Stimulated activated naive CD4-positive, alpha-beta T cell treated with Interleukin-2 at 50 U/mL for 16 hours (primary cell): Measurements from ENCODE around the gene MBD5.
A peak's percentile ranks its signal among the peaks of the same experiment; 100 is the strongest.
"Not testable (repeated sequence)": the region's sequence is repeated elsewhere in the genome, so short reads cannot be mapped to it uniquely, and the experiment has no call there.

Source experiments
- DNase-seq: peaks from one replicate; lab custom pipeline; 2025; lab: John Stamatoyannopoulos, UW

MBD5 gene

DNA sequence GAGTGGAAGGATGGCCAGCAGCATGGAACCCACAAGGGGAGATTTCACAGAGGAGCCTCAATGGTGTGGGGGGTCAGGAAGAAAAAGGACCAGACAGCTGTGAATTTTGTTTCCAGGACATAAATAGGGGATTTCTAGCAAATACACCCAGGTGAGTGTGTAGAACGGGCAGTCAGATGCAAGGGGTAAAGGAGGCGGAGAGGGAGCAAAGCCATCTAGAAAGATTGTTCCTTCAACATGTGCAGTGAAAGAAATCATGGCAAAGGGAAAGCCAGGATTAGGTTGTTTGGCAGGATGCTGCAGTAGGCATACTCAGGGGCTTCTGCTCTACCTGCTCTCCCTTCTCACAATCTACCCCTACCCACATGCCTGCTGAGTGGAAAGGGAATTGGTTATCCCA, 504.2 kb downstream of the MBD5 start:
- DNase-seq: no peak

DNA sequence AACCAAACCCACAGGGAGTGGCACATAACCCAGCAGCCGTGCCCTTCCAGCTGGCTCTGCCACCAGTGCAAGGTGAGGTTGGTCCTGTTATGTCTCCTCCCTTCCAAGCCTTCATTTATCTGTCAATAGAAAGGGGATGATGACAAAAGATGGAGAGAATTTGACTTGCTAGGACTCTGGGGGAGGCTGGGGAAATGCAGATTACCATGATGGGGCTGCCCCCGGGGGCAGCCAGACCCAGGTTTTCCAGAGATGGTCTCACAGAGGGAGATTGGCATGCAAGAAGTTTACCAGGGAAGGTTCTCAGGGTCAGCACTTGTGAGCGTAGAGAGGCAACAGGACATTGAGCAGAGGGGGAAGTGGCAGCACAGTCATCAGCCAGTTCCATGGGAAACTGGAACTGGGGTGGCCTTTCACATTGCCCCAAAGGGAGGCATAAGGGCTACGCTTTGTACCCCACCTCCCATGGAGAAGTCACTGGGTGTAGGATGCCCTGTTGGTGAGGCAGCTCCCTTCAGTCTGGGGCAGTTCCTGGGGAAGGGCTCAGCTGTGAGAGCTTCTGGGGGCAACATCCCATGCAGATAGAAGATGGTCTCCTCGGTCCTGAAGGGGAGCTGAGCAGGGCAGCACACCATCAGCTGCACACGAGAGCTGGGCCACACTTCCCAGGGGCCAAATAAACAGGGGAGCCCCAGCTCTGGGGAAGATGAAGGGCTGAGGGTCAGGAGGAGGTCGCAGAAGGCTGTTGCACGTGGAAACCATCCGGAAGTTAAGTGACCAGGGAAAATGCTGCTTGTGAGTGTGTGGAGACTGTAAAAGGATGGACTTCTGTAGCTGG, 505.8 kb downstream of the MBD5 start:
- no peak for DNase-seq

GRCh38 chr2:148527488-148528340, 506.8 kb downstream of the MBD5 start:
- no peak for DNase-seq

DNA sequence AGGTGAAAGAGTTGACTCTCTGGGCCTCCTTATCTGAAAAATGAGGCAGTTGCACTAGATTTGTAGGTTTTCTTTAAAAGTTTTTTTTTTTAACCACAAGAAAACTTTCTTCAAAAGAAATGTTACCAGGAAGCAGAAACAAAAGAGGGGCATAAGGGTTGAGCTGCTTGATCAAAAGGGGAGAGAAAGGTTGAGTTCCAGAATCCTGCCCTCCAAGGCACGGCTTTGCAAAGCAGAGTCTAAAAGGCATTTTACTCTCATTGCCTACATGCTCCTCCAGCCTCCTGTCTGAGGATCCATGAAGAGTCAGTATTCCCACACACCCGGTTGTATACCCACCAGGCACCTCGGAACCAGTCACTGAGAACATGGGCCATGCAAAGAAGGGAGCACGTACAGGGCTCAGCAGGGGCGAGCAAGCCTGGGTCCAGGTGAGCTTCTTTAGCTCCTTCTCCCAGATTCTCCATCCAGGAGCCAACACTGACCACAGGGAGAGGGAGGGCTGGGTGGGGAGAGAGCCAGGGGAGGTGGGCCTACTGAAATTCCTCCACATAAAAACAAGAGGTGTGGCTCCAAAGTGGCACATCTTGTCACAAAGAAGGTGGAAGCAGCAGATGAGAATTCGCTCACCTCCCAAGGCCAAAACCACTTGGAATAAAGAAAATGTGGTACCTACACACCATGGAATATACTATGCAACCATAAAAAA, 507.6 kb downstream of the MBD5 start:
- DNase-seq: no peak

GRCh38 chr2:148529745-148530144, 508.9 kb downstream of the MBD5 start:
- no peak for DNase-seq

DNA sequence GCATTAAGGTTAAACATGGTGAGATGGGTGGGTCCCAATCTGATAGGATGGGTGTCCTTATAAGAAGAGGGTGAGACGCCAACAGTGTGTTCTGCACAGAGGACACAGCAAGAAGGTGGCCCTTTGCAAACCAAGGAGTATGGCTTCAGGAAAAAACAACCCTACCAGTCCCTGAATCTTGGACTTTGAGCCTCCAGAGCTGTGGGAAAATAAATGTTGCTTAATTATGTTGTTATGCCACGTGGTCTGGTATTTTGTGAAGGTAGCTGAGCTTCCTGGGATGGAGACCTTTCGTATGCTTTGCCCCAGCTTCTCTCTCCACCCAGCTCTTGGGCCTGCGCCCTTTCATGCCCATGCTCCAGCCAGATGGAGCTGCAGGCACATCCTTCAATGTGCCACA, 509.5 kb downstream of the MBD5 start:
- DNase-seq: no peak

DNA sequence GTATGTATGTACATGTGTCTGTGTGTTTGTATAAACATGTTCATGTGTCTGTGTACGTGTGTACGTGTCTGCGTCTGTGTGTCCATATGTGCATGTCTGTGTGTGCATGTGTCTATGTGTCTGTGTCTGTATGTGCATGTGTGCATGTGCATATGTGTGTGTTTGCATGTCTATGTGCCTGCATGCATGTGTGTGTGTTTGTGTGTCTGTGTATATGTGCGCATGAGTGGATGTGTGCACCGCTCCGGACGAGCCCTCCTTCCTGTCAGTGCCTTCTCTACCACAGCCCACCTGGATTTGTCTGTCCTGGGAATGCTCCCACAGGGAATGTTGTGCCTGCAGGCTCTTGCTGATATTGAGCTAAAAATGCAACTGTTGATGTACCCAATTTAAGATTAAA, 510.3 kb downstream of the MBD5 start:
- no peak for DNase-seq

DNA sequence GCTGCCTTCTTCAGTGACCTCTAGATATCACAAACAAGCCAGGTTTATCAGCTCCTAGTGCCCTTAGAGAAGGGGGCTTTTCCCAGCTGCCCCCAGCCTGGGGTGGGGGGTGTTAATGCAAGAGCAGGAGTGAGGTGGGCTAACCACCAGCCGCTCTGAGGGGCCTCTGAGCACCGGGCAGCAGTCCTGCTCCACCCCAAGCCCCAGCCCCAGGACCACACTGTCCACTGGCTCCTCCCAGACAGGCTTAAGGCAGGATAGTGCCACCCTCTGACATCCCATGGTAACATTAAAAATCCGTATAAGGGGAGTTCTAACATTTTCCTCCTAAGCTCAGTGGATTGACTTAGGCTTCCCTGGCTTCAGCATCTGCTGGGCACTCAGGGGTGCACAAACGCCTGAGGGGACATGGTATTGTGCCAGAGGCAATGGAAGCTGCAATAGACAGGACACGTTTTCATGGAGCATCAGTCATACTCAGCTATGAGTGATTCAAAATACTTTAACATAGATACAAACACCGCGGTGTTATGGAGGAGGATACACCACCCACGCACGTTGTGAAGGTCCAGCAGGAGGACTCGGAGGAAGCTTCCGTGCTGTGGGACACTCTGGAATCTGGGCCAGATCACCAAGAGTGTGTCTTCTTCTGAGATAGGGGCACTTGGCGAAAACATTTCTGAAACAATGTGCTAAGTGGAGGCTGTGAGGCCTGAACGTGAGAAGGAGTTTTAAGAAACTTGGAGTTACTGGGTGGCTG, 511.0 kb downstream of the MBD5 start:
- DNase-seq: no peak

DNA sequence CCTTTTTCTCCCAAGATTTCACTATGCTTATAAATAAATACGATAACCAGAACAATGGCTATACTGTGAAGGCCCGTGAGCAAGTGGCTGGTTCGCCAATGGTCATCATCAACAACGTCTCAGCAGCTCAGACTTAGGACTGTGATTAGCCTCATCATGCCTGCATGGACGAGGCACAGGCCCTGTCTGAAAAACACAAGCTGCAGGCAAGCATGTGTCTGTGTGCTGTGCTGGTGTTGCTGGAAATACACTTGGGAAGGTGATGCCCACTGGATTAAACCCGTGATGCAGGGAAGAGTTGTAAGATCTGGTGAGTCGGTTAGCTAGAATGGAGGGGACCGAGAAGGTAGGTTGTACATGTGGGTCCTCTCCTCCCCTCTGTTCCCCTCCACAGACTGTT, 512.1 kb downstream of the MBD5 start:
- no peak for DNase-seq

- no peak for DNase-seq
These were observed 512.8 kb downstream of the MBD5 start for GRCh38 chr2:148533685-148534084.

DNA sequence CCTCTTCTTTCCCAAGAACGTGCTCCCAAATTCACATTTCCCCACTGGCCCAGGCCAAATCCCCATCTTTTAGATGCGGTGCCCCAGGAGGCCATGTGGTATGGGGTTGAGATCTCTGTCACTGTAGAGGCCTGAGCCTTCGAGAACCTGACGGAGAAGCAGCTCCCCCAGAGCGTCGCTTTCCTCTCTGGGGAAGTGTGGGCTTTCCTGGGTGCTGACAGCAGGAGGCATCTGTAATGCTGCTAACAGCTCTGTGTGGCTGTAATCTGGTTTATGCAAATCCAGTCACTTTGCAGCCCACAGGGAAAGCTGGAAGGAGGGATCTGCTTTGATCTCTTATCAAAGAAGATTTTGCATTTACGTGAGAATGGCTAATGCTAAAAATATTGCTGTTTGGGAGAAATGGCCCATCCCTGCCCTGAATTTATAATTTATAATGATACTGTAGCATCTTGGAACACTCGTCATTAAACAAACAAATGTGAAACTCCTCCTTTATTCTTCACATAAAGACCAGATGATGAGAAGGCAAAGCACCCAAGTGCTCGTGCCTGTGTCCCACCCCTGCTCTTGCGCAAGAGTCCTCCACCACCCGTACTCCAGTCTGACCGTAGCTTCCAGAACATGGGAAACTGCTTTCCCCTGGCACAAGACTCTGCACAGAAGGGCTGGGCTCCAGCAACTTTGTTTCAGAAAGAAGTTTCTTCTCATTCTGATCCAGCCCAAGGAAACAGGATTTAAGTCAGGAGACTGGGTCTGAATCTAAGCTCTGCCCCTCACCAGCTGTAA, 513.7 kb downstream of the MBD5 start:
- DNase-seq: no peak

GRCh38 chr2:148538375-148538774, 517.5 kb downstream of the MBD5 start:
- no peak for DNase-seq

- no peak for DNase-seq
These were observed 519.1 kb downstream of the MBD5 start for GRCh38 chr2:148540022-148540421.

- DNase-seq: no peak
These were observed 520.9 kb downstream of the MBD5 start for GRCh38 chr2:148541792-148542191.

DNA sequence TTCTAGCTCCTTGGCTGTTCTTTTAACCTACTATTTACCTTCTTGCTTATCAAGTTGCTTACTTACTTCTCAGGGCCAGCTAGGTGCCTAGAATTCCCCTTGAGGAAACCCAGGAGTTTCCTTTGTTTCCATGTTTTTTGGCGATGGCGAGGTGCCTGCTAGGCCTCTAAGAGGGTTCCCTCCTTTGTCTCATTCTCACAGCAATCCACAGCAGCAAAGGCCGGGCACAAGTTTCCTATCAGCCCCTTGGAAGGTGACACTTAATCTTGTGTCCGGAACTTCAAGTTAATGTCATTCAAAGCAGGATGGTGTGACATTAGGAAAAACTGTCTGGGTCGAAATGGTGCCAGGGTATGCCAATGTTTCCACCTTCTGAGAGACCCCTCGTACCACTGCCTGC, 521.7 kb downstream of the MBD5 start:
- DNase-seq: no peak

DNA sequence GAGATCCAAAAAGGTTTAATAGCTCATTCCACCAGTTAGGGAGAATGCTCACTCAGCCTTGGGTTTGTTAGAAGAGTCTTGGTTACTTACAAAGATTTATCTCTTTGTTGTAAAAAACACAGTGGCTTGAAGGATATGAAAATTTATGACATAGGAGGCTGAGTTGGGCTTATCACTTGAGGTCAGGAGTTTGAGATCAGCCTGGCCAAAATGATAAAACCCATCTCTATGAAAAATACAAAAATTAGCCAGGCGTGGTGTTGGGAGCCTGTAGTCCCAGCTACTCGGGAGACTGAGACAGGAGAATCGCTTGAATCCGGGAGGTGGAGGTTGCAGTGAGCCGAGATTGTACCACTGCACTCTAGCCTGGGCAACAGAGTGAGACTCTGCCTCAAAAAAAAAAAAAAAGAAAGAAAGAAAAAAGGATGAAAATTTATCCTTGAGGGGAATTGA, 522.2 kb downstream of the MBD5 start:
- DNase-seq: not testable (repeated sequence)

DNA sequence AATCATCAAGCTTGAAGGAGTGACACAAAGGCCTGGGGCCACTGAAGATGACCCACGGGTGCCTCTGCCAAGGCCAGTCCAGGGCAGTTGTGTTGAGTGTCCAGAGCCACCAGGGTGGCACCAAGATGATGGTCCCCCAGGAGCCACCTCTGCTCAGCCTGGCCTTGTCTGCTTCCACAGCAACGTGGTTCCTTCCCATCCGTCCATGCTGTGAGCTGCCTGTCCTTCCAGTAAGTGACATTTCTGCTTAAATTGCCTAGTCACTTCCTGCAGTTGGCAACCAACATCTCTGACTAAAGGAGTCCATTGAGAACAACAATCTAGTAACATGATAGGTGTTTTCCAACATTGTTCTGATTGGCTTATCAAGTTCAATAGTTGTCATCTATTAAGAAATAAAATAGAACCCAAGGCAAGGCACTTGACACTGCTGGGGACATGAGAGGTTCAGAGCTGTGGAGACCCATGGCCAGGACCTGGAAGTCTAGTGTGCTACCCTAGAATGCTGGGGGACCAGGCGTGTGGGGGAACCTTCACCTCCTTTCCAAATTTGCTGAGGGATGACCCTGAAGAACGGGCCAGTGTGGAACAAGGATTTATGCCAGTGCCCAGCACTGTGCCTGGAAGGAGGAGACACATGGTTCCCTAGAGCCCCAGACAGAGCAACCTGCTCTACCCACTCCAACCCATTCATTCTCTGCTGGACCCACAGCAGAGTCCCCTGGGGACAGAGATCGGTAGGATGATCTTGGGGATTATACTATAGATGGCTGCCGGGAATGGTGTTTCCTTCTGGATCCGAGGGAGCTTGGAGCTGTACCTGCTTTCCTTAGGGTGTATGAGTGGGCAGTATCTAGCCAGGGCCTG, 524.7 kb downstream of the MBD5 start:
- peak; percentile 10 for DNase-seq

DNA sequence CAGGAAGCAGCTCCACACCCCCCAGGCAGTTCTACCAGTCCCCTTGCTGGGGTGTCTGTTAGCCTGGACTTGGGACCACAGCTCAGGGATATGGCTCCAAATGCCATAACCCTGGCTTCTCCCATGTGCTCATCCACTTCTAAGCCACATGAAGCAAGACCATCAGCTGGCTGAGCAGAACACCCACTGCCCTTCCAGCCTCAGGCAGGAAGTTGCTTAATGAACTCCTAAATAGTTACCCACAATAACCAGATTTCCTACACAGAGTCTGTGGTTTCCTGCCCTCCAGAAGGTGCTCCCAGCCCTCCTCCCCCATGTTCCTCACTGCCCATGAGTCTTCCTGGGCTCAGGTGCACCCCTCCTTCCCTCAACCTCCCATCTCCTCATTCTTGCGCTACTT, 525.4 kb downstream of the MBD5 start:
- DNase-seq: no peak

DNA sequence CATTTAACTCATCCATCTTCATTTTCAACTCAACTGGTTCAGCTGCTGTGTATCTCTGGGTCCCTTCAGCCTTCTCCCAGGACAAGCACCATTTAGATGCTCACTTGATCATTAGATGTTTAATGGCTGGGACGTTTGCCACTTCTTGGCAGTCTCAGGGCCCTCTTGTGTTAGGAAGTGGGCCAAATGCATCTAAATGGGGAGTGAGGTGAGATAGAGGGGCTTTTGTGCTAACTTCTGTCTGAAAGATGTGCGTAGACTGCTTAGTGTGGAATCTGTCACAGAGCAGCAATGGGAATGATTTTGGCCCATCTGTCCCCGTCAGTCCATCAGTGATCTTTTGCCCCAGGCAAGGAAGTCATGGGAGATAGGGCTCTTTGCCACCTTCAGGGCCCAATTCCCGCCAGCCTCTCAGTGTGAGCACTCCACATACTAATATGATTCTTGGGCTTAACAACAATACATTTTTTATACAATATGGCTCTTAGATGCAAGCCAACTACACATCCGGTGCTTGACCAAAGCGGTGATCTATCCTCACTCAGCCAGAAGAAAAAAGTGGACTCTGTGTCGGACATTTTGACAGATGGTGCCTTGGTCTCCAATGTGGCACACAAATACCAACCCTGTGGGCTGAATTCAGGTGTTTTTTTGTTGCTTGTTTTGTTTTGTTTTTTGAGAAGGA, 528.0 kb downstream of the MBD5 start:
- DNase-seq: no peak
